ENCODE results near the gene ANOS1.

Gene ANOS1

DNA sequence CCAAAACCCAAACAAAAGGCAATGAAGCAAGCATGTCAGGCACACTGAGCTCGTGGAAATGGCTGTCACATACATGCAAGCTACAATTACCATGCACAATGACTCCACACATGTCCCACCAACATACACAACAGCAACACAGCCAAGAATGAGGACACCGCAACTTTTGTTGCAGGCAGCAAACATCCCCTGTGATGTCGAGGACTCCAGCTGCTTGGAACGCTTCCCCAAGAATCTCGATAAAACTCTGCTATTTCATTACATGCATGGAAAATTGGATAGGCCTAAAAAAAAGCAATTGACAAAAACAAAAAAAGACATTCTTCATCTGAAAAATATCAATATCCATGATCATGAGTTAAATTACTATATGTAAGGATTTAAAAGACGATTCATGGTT, 11.8 kb downstream of the ANOS1 start:
- TF ChIP-seq, protein P1, sequence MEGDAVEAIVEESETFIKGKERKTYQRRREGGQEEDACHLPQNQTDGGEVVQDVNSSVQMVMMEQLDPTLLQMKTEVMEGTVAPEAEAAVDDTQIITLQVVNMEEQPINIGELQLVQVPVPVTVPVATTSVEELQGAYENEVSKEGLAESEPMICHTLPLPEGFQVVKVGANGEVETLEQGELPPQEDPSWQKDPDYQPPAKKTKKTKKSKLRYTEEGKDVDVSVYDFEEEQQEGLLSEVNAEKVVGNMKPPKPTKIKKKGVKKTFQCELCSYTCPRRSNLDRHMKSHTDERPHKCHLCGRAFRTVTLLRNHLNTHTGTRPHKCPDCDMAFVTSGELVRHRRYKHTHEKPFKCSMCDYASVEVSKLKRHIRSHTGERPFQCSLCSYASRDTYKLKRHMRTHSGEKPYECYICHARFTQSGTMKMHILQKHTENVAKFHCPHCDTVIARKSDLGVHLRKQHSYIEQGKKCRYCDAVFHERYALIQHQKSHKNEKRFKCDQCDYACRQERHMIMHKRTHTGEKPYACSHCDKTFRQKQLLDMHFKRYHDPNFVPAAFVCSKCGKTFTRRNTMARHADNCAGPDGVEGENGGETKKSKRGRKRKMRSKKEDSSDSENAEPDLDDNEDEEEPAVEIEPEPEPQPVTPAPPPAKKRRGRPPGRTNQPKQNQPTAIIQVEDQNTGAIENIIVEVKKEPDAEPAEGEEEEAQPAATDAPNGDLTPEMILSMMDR (IDR thresholded peaks at IDR 0.05; ENCODE audit: control insufficient read depth, insufficient read depth, low read depth, low read length, missing control alignments): no peak
- no peak for DNase-seq (ENCODE audit: low read depth)
- H3K4me3 ChIP-seq (ENCODE audit: control insufficient read depth, low read depth, low read length): no peak overlapping the region

DNA sequence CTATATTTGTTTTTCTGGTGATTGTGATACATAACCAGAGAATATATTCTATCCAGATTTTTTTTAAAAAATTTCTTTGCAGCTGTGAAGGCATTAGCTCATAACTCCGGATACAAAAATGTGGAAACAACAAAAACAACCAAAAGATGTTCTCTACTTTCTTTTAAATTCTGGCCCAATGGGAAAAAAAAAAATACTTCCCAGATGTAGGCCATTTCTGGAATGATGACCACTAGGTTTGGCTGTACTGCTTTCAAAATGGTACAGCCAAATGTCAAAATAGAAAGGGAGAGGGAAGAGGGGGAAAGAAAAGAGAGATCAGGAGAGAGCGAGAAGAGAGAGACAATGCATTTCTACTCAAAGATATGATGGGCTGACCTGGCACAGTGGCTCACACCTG, 14.6 kb downstream of the ANOS1 start:
- H3K4me3 ChIP-seq (ENCODE audit: control insufficient read depth, low read depth, low read length): no peak overlapping the region
- no peak for DNase-seq (ENCODE audit: low read depth)
- TF ChIP-seq, protein P1 (IDR thresholded peaks at IDR 0.05; ENCODE audit: control insufficient read depth, insufficient read depth, low read depth, low read length, missing control alignments): no peak

DNA sequence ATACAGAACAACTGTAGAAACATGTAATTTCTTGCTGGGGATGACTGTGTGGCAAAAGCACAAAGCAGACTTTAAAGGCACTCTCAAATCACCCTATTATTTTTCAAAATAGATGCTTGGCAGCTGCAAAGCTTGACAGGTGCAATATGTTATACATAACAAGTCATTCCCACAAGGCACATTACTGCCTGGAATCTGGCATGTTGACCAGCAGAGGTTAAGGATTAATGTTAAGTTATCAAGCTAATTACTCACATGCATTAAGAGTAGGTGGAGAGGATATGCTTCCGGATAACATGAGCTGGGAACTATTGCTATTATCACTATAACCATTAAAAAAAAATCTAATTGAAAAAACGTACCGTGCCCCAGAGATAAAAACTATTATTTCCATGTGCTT, 17.8 kb downstream of the ANOS1 start:
- DNase-seq (ENCODE audit: low read depth): no peak
- TF ChIP-seq, protein P1 (IDR thresholded peaks at IDR 0.05; ENCODE audit: control insufficient read depth, insufficient read depth, low read depth, low read length, missing control alignments): no peak
- H3K4me3 ChIP-seq (ENCODE audit: control insufficient read depth, low read depth, low read length): no peak overlapping the region

DNA sequence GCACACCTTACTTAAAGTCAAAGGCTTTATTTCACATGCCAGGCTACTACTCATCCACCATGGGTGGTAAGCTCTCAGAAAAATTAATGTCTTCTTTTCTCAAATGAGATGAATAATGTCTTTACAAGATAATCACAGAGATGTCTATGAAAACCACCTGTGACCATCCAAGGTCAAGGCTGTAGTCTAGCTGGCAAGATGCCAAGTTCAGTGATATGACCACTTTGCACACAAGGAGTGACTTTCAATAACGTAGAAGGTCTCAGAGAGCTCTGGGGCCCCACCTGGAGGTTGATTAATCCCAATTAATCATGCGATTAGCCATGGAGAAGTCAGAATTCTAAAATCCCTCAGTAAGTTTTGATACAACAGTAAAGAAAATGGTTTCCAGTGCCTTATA, 20.5 kb downstream of the ANOS1 start:
- TF ChIP-seq, protein P1 (IDR thresholded peaks at IDR 0.05; ENCODE audit: control insufficient read depth, insufficient read depth, low read depth, low read length, missing control alignments): no peak
- no peak for DNase-seq (ENCODE audit: low read depth)
- no peak overlapping the region for H3K4me3 ChIP-seq (ENCODE audit: control insufficient read depth, low read depth, low read length)

DNA sequence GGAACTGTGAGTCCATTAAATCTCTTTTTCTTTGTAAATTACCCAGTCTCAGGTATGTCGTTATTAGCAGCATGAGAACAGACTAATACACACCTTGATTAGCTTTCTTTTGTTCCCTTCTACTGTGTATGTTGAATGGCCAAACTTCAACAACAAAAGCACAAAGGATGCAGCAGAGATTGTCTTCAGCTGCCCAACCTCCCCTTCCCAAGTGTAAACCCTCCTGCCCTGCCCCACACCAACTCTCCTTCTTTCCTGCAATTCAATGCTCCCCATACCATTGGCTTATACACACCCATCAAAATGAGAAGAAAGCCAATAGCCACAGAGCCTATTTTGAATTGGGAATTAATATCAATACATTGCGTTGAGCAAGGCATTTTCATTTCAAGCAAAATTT, 27.8 kb downstream of the ANOS1 start:
- H3K4me3 ChIP-seq (ENCODE audit: control insufficient read depth, low read depth, low read length): no peak overlapping the region
- no peak for DNase-seq (ENCODE audit: low read depth)
- TF ChIP-seq, protein P1 (IDR thresholded peaks at IDR 0.05; ENCODE audit: control insufficient read depth, insufficient read depth, low read depth, low read length, missing control alignments): no peak

DNA sequence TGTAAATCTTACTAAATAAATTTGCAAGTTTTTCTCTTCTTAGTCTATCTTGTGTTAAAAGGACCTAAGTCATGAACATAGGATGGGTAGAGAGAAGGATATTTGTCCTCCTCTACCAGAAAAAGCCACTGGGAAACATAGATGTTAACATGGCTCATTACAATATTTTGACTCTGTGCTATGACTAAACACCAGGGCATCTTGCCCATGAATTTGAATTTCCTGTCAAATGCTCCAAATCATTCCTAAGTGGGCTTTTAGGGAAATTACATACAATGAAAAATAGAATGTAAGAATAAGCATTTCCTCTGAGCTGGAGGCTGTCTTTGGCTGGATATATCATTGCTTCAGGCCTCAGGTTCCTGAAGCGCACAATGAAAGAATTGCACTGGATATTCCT, 39.1 kb downstream of the ANOS1 start:
- no peak overlapping the region for H3K4me3 ChIP-seq (ENCODE audit: control insufficient read depth, low read depth, low read length)
- TF ChIP-seq, protein P1 (IDR thresholded peaks at IDR 0.05; ENCODE audit: control insufficient read depth, insufficient read depth, low read depth, low read length, missing control alignments): no peak
- no peak for DNase-seq (ENCODE audit: low read depth)

DNA sequence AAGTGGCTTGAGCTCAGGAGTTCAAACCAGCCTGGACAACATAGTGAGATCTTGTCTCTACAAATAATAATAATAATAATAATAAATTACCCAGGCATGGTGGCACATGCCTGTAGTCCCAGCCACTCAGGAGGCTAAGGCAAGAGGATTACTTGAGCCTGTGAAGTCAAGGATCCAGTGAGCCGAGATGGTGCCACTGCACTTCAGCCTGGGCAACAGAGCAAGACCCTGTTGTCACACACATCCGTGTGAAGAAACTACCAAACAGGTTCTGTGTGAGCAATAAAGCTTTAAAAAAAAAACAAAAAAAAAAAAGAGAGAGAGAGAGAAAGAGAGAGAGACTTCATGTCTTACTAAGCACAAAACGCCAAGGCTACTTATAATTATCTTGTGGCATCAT, 42.5 kb downstream of the ANOS1 start:
- H3K4me3 ChIP-seq (ENCODE audit: control insufficient read depth, low read depth, low read length): no peak overlapping the region
- TF ChIP-seq, protein P1 (IDR thresholded peaks at IDR 0.05; ENCODE audit: control insufficient read depth, insufficient read depth, low read depth, low read length, missing control alignments): no peak
- no peak for DNase-seq (ENCODE audit: low read depth)
